NT2/D1 (cell line): ENCODE results near the gene RNF186.

Source experiments
- DNase-seq: peaks from one replicate; pipeline ENCODE4 v3.0.0-alpha.2; 2011; ENCODE audit warnings: low read depth, low spot score
- H3K27me3 ChIP-seq: 2 replicates; pipeline ENCODE4 v1.6.0; 2011; ENCODE audit warnings: mild to moderate bottlenecking; ENCODE audit not compliant: insufficient read length, insufficient read depth
- H3K36me3 ChIP-seq: 2 replicates; pipeline ENCODE4 v1.6.1; 2011; ENCODE audit warnings: mild to moderate bottlenecking, low read length, mixed read lengths; ENCODE audit not compliant: insufficient read depth, insufficient read length
- H3K4me1 ChIP-seq: 2 replicates; pipeline ENCODE4 v1.5.1; 2011; ENCODE audit not compliant: insufficient read depth, insufficient read length
- H3K4me3 ChIP-seq: 2 replicates; pipeline ENCODE4 v1.5.1; 2011; ENCODE audit warnings: low read depth; ENCODE audit not compliant: insufficient read length
- H3K9ac ChIP-seq: 2 replicates; pipeline ENCODE4 v1.6.0; 2011; ENCODE audit warnings: low read depth; ENCODE audit not compliant: insufficient read length
- H3K9me3 ChIP-seq: 2 replicates; pipeline ENCODE4 v1.5.1; 2011; ENCODE audit warnings: mild to moderate bottlenecking, low read length; ENCODE audit not compliant: insufficient read depth
- SUZ12 ChIP-seq: IDR thresholded peaks from 2 replicates; pipeline ENCODE4 v1.6.1; 2011; ENCODE audit not compliant: insufficient read length, insufficient read depth; ENCODE audit errors: extremely low read depth
- YY1 ChIP-seq: IDR thresholded peaks from 2 replicates; pipeline ENCODE4 v1.6.1; 2011; ENCODE audit not compliant: insufficient read length, insufficient read depth
- ZNF274 ChIP-seq: IDR thresholded peaks from 2 replicates; pipeline ENCODE4 v1.6.1; 2011; ENCODE audit warnings: mild to moderate bottlenecking, low read depth, low read length

RNF186 gene

DNA sequence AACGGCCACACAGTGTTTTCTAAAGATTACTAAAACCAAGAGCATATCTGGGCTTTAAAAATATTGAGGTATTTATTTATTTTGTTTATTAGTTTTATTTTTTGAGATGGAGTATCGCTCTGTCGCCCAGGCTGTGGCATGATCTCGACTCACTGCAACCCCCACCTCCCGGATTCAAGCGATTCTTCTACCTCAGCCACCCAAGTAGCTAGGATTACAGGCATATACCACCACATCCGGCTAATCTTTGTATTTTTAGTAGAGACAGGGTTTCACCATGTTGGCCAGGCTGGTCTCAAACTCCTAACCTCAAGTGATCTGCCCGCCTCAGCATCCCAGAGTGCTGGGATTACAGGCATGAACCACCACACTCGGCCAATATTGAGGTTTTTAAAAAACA, 39.3 kb downstream of the RNF186 start:
- H3K9me3 ChIP-seq, result no peaks in the 10 kb centered on the region
- no peak for TF ChIP-seq ZNF274
- no peak for TF ChIP-seq YY1
- TF ChIP-seq SUZ12, result no peak
- no peak for DNase-seq

DNA sequence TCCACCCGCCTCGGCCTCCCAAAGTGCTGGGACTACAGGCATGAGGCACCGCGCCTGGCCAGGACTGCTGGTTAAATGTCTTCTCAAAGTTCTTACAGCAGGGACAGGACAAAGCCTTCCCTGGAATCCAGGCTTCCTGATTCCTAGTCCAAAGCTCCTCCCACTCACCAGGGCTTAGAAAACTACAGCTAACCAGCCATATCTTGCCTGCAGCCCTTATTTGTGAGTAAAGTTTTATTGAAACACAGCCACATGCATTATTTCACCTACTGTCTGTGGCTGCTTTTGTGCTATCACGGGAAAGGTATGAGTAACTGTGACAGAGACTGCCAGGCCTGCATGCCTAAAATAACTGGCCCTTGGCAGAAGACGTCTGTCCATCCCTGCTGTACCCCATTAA, 39.8 kb downstream of the RNF186 start:
- Histone ChIP-seq H3K4me3 (no peak overlapping the region), H3K9ac (no peak overlapping the region), H3K27me3 (peaks cover 20% of the 10 kb centered on the region), H3K36me3 (no peaks in the 10 kb centered on the region), H3K9me3 (no peaks in the 10 kb centered on the region), H3K4me1 (no peaks in the 10 kb centered on the region)
- no peak for TF ChIP-seq SUZ12
- TF ChIP-seq YY1, result no peak
- TF ChIP-seq ZNF274, result no peak
- no peak for DNase-seq

More for the DNA sequence above, 39.3 kb downstream of the RNF186 start:
- peaks cover 25% of the 10 kb centered on the region for H3K27me3 ChIP-seq
- no peak overlapping the region for H3K4me3 ChIP-seq
- no peaks in the 10 kb centered on the region for H3K4me1 ChIP-seq
- H3K9ac ChIP-seq, result no peak overlapping the region
- H3K36me3 ChIP-seq, result no peaks in the 10 kb centered on the region

DNA sequence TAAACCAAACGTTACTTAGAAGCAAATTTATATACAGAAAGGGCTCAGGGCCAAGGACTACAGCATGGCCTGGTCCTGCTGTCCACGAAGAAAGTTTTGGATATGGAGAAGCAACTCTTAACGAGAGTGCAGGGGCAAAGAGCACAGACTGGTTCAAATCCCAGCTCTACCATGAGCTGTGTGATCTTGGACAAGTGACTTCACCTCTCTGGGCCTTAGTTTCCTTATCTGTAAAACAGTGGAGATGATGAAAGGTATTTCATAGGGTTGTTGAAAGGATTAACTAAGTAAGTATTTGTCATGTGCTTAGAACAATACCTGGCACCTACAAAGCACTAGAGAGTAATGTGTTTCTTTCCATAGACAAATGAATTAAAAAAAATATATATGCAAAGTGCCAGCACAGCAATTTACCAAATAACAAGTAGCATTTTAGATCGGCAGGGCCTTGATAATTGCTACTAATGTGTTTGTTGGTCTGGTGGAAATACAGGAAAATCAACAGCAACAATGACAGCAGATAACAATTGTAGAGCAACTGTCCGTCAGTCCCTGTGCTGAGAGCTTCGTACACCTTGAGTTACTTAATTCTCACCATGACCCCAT, 40.8 kb downstream of the RNF186 start:
- Histone ChIP-seq H3K36me3 (no peaks in the 10 kb centered on the region), H3K4me3 (no peak overlapping the region), H3K27me3 (peaks cover 14% of the 10 kb centered on the region), H3K9me3 (no peaks in the 10 kb centered on the region), H3K4me1 (peaks cover 6% of the 10 kb centered on the region), H3K9ac (no peak overlapping the region)
- TF ChIP-seq YY1 (no peak), SUZ12 (no peak), ZNF274 (no peak)
- DNase-seq, result no peak

DNA sequence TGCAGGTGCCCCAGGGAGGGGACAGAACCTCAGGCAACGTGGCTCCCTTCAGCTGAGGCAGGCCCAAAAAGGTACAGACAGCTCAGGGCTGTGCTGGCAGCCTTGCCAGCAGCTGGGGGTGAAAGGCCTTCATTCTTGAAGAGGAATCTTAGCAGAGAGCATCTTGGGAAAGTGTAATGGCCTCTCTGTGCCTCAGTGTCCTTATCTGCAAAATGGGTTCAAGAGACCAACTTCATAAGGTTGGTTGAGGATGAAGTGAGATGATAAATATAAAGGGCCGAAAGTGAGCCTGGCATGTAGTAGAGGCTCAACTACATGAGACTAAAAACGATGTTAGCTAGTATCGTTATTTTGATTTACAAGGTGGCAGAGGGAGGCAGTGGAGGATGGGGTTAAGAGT, 41.6 kb downstream of the RNF186 start:
- Histone ChIP-seq H3K27me3 (peaks cover 6% of the 10 kb centered on the region), H3K4me3 (no peak overlapping the region), H3K9me3 (no peaks in the 10 kb centered on the region), H3K9ac (no peak overlapping the region), H3K36me3 (no peaks in the 10 kb centered on the region), H3K4me1 (peaks cover 11% of the 10 kb centered on the region)
- no peak for TF ChIP-seq YY1
- TF ChIP-seq ZNF274, result no peak
- no peak for TF ChIP-seq SUZ12
- no peak for DNase-seq

DNA sequence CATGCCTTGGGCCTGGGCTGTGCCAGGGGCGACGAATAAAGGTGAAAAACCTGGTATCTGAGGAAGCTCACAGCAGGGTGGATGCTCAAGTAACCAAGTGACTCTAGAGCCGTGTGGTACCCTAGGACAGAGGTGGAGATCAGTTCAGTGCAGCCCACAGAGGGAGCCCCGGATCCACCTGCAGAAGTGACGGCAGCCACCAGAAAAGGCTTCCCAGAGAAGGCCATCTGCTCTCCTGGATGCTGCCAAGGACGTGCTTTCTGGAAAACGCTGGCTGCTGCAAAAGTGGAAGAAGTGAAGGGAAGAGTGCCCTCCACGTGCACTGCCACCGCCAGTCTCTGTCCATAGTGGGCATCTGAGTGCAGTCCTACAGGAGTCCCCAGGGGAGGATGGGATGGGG, 43.0 kb downstream of the RNF186 start:
- TF ChIP-seq ZNF274, result no peak
- TF ChIP-seq YY1, result no peak
- no peak for TF ChIP-seq SUZ12
- no peak overlapping the region for H3K4me3 ChIP-seq
- no peaks in the 10 kb centered on the region for H3K36me3 ChIP-seq
- DNase-seq, result no peak
- no peaks in the 10 kb centered on the region for H3K9me3 ChIP-seq
- peaks cover 4% of the 10 kb centered on the region for H3K27me3 ChIP-seq
- H3K4me1 ChIP-seq, result peaks cover 11% of the 10 kb centered on the region
- no peak overlapping the region for H3K9ac ChIP-seq

DNA sequence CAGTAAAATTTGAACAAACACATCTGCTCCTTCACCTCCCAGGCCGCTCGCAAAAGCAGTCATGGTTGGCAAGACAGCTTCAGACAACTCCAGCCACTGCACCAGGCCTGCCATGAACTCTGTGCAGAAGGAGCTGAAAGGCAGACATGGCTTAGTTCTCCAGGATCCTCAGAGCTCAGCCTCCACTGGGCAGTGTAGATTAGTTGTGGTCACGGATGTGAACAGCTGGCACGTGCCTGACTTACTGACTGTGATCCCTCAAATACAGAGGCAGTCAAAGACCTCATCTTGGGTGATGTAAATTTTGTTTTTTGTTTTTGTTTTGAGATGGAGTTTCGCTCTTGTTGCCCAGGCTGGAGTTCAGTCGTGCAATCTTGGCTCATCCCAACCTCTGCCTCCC, 43.7 kb downstream of the RNF186 start:
- no peak for DNase-seq
- H3K9ac ChIP-seq, result no peak overlapping the region
- TF ChIP-seq SUZ12 (no peak), ZNF274 (no peak), YY1 (no peak)

DNA sequence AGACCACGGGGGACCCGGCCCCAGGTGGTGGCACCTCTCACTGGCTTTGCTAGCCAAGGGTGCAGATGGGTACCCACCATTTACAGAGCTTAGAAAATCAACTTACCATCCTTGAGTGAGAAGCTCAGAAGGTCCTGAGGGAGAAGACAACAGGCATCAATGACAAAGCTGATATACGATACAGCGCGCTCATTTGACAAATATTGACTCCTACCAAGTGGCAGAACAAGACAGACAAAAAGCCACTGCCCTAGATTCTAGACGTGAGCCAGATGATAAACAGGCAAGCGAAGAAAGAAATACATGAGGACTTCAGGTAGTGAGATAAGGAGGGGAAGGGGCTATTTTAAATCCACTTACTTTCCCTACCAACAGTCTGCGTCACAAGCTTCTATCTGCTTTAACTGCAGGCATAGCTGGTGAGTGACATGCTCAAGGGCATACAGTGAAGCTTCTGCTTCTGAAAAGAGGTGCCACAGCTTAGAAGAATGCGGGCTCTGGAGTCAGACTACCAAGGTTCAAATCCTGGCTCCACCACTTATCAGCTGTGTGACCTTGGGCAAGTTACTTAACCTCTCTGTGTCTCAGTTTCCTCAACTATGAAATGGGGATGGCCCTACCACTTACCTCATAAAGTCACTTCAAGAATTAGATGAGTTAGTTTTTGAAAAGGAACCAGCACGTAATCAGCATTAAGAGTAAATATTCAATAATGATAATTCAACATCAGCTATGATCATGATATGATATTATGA, 44.5 kb downstream of the RNF186 start:
- Histone ChIP-seq H3K27me3 (no peaks in the 10 kb centered on the region), H3K9ac (no peak overlapping the region), H3K9me3 (no peaks in the 10 kb centered on the region), H3K4me1 (peaks cover 11% of the 10 kb centered on the region), H3K36me3 (no peaks in the 10 kb centered on the region), H3K4me3 (no peak overlapping the region)
- TF ChIP-seq ZNF274 (no peak), YY1 (no peak), SUZ12 (no peak)
- DNase-seq, result no peak

More for the DNA sequence above, 43.7 kb downstream of the RNF186 start:
- Histone ChIP-seq H3K27me3 (peaks cover 2% of the 10 kb centered on the region), H3K9me3 (no peaks in the 10 kb centered on the region), H3K4me3 (no peak overlapping the region), H3K4me1 (peaks cover 11% of the 10 kb centered on the region), H3K36me3 (no peaks in the 10 kb centered on the region)
